Measurements from ENCODE around the gene CRB1.

The CRB1 gene

DNA sequence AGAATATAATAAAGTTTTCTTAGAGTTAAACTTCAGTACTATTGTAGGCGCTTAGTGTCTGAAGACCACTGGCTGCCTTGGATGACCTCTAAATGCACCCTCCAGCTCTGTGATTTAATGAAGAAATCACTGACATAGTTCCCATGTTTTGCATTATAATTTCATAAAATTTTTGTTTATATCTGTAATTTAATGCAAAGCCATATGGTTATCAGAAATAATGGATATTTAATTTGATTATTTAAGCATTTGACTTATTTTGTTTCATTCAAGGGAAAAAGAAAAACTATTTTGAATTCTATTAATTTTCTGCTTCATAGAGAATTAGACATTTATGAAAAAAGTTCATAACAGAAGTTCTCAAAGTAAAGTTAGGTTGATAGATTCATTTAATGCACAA, 18.6 kb downstream of the CRB1 start (continued):
- TF ChIP-seq, protein P1, sequence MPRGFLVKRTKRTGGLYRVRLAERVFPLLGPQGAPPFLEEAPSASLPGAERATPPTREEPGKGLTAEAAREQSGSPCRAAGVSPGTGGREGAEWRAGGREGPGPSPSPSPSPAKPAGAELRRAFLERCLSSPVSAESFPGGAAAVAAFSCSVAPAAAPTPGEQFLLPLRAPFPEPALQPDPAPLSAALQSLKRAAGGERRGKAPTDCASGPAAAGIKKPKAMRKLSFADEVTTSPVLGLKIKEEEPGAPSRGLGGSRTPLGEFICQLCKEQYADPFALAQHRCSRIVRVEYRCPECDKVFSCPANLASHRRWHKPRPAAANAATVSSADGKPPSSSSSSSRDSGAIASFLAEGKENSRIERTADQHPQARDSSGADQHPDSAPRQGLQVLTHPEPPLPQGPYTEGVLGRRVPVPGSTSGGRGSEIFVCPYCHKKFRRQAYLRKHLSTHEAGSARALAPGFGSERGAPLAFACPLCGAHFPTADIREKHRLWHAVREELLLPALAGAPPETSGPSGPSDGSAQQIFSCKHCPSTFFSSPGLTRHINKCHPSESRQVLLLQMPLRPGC (tag by site-specific recombination; IDR thresholded peaks at IDR 0.05) = no peak
- no peak for TF ChIP-seq ZNF600 (tag by site-specific recombination; IDR thresholded peaks at IDR 0.05)
- no peak for TF ChIP-seq ZNF341 (tag by site-specific recombination; IDR thresholded peaks at IDR 0.05; ENCODE audit: low read depth)
- TF ChIP-seq, protein P2, sequence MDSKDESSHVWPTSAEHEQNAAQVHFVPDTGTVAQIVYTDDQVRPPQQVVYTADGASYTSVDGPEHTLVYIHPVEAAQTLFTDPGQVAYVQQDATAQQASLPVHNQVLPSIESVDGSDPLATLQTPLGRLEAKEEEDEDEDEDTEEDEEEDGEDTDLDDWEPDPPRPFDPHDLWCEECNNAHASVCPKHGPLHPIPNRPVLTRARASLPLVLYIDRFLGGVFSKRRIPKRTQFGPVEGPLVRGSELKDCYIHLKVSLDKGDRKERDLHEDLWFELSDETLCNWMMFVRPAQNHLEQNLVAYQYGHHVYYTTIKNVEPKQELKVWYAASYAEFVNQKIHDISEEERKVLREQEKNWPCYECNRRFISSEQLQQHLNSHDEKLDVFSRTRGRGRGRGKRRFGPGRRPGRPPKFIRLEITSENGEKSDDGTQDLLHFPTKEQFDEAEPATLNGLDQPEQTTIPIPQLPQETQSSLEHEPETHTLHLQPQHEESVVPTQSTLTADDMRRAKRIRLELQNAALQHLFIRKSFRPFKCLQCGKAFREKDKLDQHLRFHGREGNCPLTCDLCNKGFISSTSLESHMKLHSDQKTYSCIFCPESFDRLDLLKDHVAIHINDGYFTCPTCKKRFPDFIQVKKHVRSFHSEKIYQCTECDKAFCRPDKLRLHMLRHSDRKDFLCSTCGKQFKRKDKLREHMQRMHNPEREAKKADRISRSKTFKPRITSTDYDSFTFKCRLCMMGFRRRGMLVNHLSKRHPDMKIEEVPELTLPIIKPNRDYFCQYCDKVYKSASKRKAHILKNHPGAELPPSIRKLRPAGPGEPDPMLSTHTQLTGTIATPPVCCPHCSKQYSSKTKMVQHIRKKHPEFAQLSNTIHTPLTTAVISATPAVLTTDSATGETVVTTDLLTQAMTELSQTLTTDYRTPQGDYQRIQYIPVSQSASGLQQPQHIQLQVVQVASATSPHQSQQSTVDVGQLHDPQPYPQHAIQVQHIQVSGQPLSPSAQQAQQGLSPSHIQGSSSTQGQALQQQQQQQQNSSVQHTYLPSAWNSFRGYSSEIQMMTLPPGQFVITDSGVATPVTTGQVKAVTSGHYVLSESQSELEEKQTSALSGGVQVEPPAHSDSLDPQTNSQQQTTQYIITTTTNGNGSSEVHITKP (tag by site-specific recombination; IDR thresholded peaks at IDR 0.05) = no peak
- TF ChIP-seq, protein P3, sequence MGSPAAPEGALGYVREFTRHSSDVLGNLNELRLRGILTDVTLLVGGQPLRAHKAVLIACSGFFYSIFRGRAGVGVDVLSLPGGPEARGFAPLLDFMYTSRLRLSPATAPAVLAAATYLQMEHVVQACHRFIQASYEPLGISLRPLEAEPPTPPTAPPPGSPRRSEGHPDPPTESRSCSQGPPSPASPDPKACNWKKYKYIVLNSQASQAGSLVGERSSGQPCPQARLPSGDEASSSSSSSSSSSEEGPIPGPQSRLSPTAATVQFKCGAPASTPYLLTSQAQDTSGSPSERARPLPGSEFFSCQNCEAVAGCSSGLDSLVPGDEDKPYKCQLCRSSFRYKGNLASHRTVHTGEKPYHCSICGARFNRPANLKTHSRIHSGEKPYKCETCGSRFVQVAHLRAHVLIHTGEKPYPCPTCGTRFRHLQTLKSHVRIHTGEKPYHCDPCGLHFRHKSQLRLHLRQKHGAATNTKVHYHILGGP (tag by site-specific recombination; IDR thresholded peaks at IDR 0.05) = no peak
- TF ChIP-seq ZNF501 (tag by site-specific recombination; IDR thresholded peaks at IDR 0.05) = no peak
- no peak for TF ChIP-seq ZNF660 (tag by site-specific recombination; IDR thresholded peaks at IDR 0.05)
- TF ChIP-seq YY2 (tag by site-specific recombination; IDR thresholded peaks at IDR 0.05) = no peak
- no peak for TF ChIP-seq ZNF169 (tag by site-specific recombination; IDR thresholded peaks at IDR 0.05)

DNA sequence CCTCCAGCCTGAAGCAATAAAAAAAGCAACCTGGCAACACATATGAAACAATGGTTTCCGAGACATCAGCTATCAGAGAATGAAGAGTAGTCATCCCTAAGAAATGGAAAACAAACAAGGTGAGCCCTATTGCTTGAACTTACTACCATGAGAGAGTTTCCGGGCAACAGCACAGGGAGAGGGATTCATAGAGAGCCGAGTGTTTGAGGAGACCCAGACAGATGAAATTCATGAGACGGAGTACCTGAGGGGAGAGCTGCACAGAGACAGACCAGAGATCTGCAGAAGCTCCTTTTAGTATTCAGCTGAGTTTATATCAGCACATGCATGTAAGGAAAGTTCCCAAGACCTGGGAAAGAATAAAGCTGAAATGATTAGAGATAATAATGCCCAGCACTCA, 19.8 kb downstream of the CRB1 start:
- TF ChIP-seq ZNF791 (tag by site-specific recombination; IDR thresholded peaks at IDR 0.05) (no peak), ZBTB17 (tag by site-specific recombination; IDR thresholded peaks at IDR 0.05) (no peak), ZNF175 (tag by site-specific recombination; IDR thresholded peaks at IDR 0.05) (no peak), ZNF776 (tag by site-specific recombination; IDR thresholded peaks at IDR 0.05; ENCODE audit: borderline replicate concordance) (no peak), SP2 (tag by site-specific recombination; IDR thresholded peaks at IDR 0.05) (no peak), ZNF76 (tag by site-specific recombination; IDR thresholded peaks at IDR 0.05; ENCODE audit: borderline replicate concordance, low read depth) (no peak), WT1 (tag by site-specific recombination; IDR thresholded peaks at IDR 0.05) (no peak)
- TF ChIP-seq, protein P4, sequence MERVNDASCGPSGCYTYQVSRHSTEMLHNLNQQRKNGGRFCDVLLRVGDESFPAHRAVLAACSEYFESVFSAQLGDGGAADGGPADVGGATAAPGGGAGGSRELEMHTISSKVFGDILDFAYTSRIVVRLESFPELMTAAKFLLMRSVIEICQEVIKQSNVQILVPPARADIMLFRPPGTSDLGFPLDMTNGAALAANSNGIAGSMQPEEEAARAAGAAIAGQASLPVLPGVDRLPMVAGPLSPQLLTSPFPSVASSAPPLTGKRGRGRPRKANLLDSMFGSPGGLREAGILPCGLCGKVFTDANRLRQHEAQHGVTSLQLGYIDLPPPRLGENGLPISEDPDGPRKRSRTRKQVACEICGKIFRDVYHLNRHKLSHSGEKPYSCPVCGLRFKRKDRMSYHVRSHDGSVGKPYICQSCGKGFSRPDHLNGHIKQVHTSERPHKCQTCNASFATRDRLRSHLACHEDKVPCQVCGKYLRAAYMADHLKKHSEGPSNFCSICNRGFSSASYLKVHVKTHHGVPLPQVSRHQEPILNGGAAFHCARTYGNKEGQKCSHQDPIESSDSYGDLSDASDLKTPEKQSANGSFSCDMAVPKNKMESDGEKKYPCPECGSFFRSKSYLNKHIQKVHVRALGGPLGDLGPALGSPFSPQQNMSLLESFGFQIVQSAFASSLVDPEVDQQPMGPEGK (tag by site-specific recombination; IDR thresholded peaks at IDR 0.05) = no peak
- Histone ChIP-seq H3K9me3 (ENCODE audit: control insufficient read depth, insufficient read depth, low read depth, low read length) (no peaks in the 10 kb centered on the region), H3K36me3 (ENCODE audit: control insufficient read depth in 2 of 2, insufficient read depth in 1 of 2, low read length in 2 of 2) (no peaks in the 10 kb centered on the region), H3K4me3 (ENCODE audit: low read depth, low read length) (no peak overlapping the region), H3K27ac (ENCODE audit: extremely low read depth, low read depth, low read length) (no peak overlapping the region), H3K4me1 (ENCODE audit: control insufficient read depth, insufficient read depth, low read length) (no peaks in the 10 kb centered on the region)
- ChIA-PET POLR2A (no interaction called here), CTCF (no interaction called here)
